Measurements from ENCODE around the gene ZNF385C. TPM values are rescaled to one million over a fixed set of nuclear protein-coding genes. Genes with fewer than 3 reads are reported as not detected.
A peak's percentile ranks its signal among the peaks of the same experiment; 100 is the strongest.

The ZNF385C gene
- total RNA-seq, 1 experiment from 2014 or later: 2.8 TPM

- H4K8ac ChIP-seq (replicated peaks; ENCODE audit: insufficient read length, low read depth, low read length): no peak within 1 kb of the TSS
- peaks cover 22 to 29% of the 10 kb centered on the region in 2 experiments for H3K4me1 Mint-ChIP-seq
- H3K4me1 ChIP-seq (ENCODE audit: insufficient read depth, low read length): no peaks in the 10 kb centered on the region
- peaks cover 2% of the 10 kb centered on the region; the same call in 1 of the 2 replicates for H3K27me3 ChIP-seq (ENCODE audit: insufficient read depth, low read length)
- H2BK15ac ChIP-seq (ENCODE audit: low read depth, low read length): no peak within 1 kb of the TSS
- H3T11ph ChIP-seq (ENCODE audit: low read length): no peak within 1 kb of the TSS
- H2BK120ac ChIP-seq (ENCODE audit: low read depth, low read length, poor library complexity, severe bottlenecking): no peak within 1 kb of the TSS
- no peaks in the 10 kb centered on the region for H3K9me3 ChIP-seq (ENCODE audit: control insufficient read depth, low read depth, low read length)
- no peaks in the 10 kb centered on the region for H3K27me3 Mint-ChIP-seq (ENCODE audit: low read depth)
- no peaks in the 10 kb centered on the region for H3K23me2 ChIP-seq (ENCODE audit: insufficient read length, low read depth, low read length, poor library complexity, severe bottlenecking)
- no peak within 1 kb of the TSS for H2AK5ac ChIP-seq (ENCODE audit: insufficient read length, low read length)
- H2BK12ac ChIP-seq (ENCODE audit: insufficient read length, low read depth, low read length): no peak within 1 kb of the TSS
- DNase-seq: peak; percentile 95
- no peak for TF ChIP-seq CTCF (conservative IDR thresholded peaks at IDR 0.05)
- no peak within 1 kb of the TSS for H2BK20ac ChIP-seq (ENCODE audit: low read depth, low read length, poor library complexity, severe bottlenecking)
- H3K56ac ChIP-seq (ENCODE audit: insufficient read length, low read depth, low read length): no peak within 1 kb of the TSS
- no peaks in the 10 kb centered on the region for H3K79me1 ChIP-seq (ENCODE audit: insufficient read depth, low read depth, low read length, poor library complexity, severe bottlenecking)
- no peak within 1 kb of the TSS for H3K4ac ChIP-seq (ENCODE audit: low read depth, low read length)
- H2BK5ac ChIP-seq (ENCODE audit: insufficient read length, low read length): no peak within 1 kb of the TSS
- no CpG with 5 or more reads among the region's 61 CpGs for WGBS (ENCODE audit: extremely low coverage, insufficient read length, low lambda C conversion rate)
- no peak within 1 kb of the TSS for H2AFZ ChIP-seq (ENCODE audit: low read length)
- H3K9ac ChIP-seq (ENCODE audit: extremely low read depth, insufficient read length, low read length): no peak within 1 kb of the TSS
- H4K20me1 ChIP-seq (ENCODE audit: control insufficient read depth, insufficient read depth, insufficient read length): no peaks in the 10 kb centered on the region
- H3K79me2 ChIP-seq (ENCODE audit: insufficient read depth, low read length): no peaks in the 10 kb centered on the region
- no peak within 1 kb of the TSS for H4K91ac ChIP-seq (ENCODE audit: insufficient read length, low read depth, low read length)
- H3K27ac Mint-ChIP-seq: peak within 1 kb of the TSS; percentile 48 to 88 (median 80); a peak in 3 of 7 replicates
- no peak within 1 kb of the TSS for H4K5ac ChIP-seq (ENCODE audit: insufficient read length, low read depth, low read length)
- H3K14ac ChIP-seq (ENCODE audit: insufficient read depth, low read length): no peak within 1 kb of the TSS
- H3K18ac ChIP-seq (ENCODE audit: insufficient read length, low read depth, low read length): no peak within 1 kb of the TSS
- H3K4me2 ChIP-seq (ENCODE audit: insufficient read depth, insufficient read length, low read length): peak within 1 kb of the TSS; percentile 12
- H3K4me3 Mint-ChIP-seq: peak within 1 kb of the TSS; percentile 60 to 80
- H3K27ac ChIP-seq (ENCODE audit: insufficient read length, low read depth, low read length): no peak within 1 kb of the TSS
- H3K36me3 Mint-ChIP-seq (ENCODE audit: insufficient read depth in 1 of 3, low read depth in 3 of 3): peaks cover 6 to 51% (median 44%) of the 10 kb centered on the region in 3 experiments; a peak in 6 of 7 replicates
- H3K23ac ChIP-seq (ENCODE audit: insufficient read length, low read depth, low read length): no peak within 1 kb of the TSS
- no peaks in the 10 kb centered on the region for H3K9me3 Mint-ChIP-seq
Measured at GRCh38 chr17:42122371-42123303, 24.4 kb upstream of the ZNF385C start, which contains the start of gene HSPB9. Gene HSPB9, plus strand, starts transcription at chr17:42122804. Its CDS starts 47 bp downstream, at chr17:42122851.

All from H9 (cell line).